Keratinocyte (primary cell): ENCODE measurements around the gene CSRP1. TPM values are rescaled to one million over a fixed set of nuclear protein-coding genes. Genes with fewer than 3 reads are reported as not detected.
"Not testable (repeated sequence)": the region's sequence is repeated elsewhere in the genome, so short reads cannot be mapped to it uniquely, and the experiment has no call there.

Experiments
- DNase-seq: peaks from one replicate; pipeline ENCODE4 v3.0.0-alpha.2; 2011; ENCODE audit warnings: low read depth, missing footprints, low spot score
- FAIRE-seq: peaks from 2 replicates; lab custom pipeline; 2011; peaks lifted over from hg19 to GRCh38; lab: Jason Lieb, UNC
- H2AFZ ChIP-seq: 2 replicates; pipeline ENCODE4 v1.6.0; 2012; ENCODE audit warnings: low read length, control low read depth, inconsistent platforms; ENCODE audit not compliant: control insufficient read depth
- H3K27ac ChIP-seq: 2 replicates; pipeline ENCODE4 v1.5.1; 2011; ENCODE audit warnings: low read length; ENCODE audit not compliant: control insufficient read depth, insufficient read depth
- H3K27me3 ChIP-seq: 3 replicates; pipeline ENCODE4 v1.6.0; 2011; ENCODE audit warnings: low read length; ENCODE audit not compliant: control insufficient read depth, insufficient read depth; ENCODE audit errors: extremely low read depth
- H3K36me3 ChIP-seq, 2 experiments: 2 replicates in 1 of 2; 3 replicates in 1 of 2; pipeline ENCODE4 v1.5.1; 2011; ENCODE audit warnings: low read length in 2 of 2, mild to moderate bottlenecking in 1 of 2; ENCODE audit not compliant: control insufficient read depth in 2 of 2, insufficient read depth in 2 of 2; ENCODE audit errors: extremely low read depth in 1 of 2
- H3K4me1 ChIP-seq: 3 replicates; pipeline ENCODE4 v1.5.1; 2011; ENCODE audit warnings: low read length; ENCODE audit not compliant: control insufficient read depth, insufficient read depth; ENCODE audit errors: extremely low read depth
- H3K4me2 ChIP-seq: 3 replicates; pipeline ENCODE4 v1.6.0; 2011; ENCODE audit warnings: low read depth, low read length; ENCODE audit not compliant: control insufficient read depth, insufficient read depth; ENCODE audit errors: extremely low read depth
- H3K4me3 ChIP-seq, 3 experiments: fragments of 200-600 bp in 1 of 3; sonication (generic) in 1 of 3; 2 replicates in 2 of 3; 3 replicates in 1 of 3; pipeline ENCODE4 v1.5.1; 2011 to 2016; ENCODE audit warnings: low read length in 3 of 3, mild to moderate bottlenecking in 3 of 3, control low read depth in 2 of 3, inconsistent platforms in 1 of 3, low read depth in 1 of 3, mixed read lengths in 1 of 3, mixed run types in 1 of 3, moderate library complexity in 1 of 3; ENCODE audit not compliant: control insufficient read depth in 2 of 3, insufficient read depth in 2 of 3; ENCODE audit errors: extremely low read depth in 1 of 3
- H3K79me2 ChIP-seq: 2 replicates; pipeline ENCODE4 v1.6.0; 2012; ENCODE audit warnings: low read length; ENCODE audit not compliant: control insufficient read depth, insufficient read depth
- H3K9ac ChIP-seq: 3 replicates; pipeline ENCODE4 v1.6.0; 2011; ENCODE audit warnings: low read length; ENCODE audit not compliant: control insufficient read depth, insufficient read depth; ENCODE audit errors: extremely low read depth
- H3K9me1 ChIP-seq: 3 replicates; pipeline ENCODE4 v1.6.0; 2011; ENCODE audit warnings: low read length; ENCODE audit not compliant: control insufficient read depth, insufficient read depth; ENCODE audit errors: extremely low read depth
- H3K9me3 ChIP-seq: 2 replicates; pipeline ENCODE4 v1.5.1; 2012; ENCODE audit warnings: low read depth, low read length; ENCODE audit not compliant: control insufficient read depth
- H4K20me1 ChIP-seq: 3 replicates; pipeline ENCODE4 v1.6.0; 2011; ENCODE audit warnings: low read length; ENCODE audit not compliant: control insufficient read depth, insufficient read depth; ENCODE audit errors: extremely low read depth
- EZH2 ChIP-seq: IDR thresholded peaks from one replicate; pipeline ENCODE4 v1.6.1; 2012; ENCODE audit warnings: inconsistent platforms, mild to moderate bottlenecking, low read length, moderate library complexity
- dilution Hi-C: fragments of 300-500 bp; cut with MboI; formaldehyde crosslinking; loops from one replicate; pipeline ENCODE4 v1.7.0; 2020; ENCODE audit warnings: low sequenced_read_pairs; ENCODE audit not compliant: extremely low pct_ligation_motif_present
- polyA plus RNA-seq, 5 experiments: library from polyadenylated mRNA; depleted of rRNA in 3 of 5; stranded (reverse) in 3 of 5; stranded (forward) in 1 of 5; unstranded in 1 of 5; fragments of >200 nt; gene quantifications; 1 replicate in 1 of 5; 2 replicates in 3 of 5; 3 replicates in 1 of 5; pipeline versions ENCODE4 v1.2.1 to v1.2.3, GENCODE V29; 2011 to 2012; ENCODE audit warnings: missing spikeins in 2 of 5, low read depth in 1 of 5, low replicate concordance in 1 of 5
- TF ChIP-seq, protein P1 (sequence below), 3 experiments: IDR thresholded peaks in 1 of 3; conservative IDR thresholded peaks in 1 of 3; optimal IDR thresholded peaks in 1 of 3; 2 replicates in 2 of 3; 3 replicates in 1 of 3; pipeline versions ENCODE3 to v1.5.1; 2011; ENCODE audit warnings: low read length in 3 of 3, mild to moderate bottlenecking in 3 of 3, moderate library complexity in 2 of 3, control low read depth in 1 of 3, inconsistent platforms in 1 of 3; ENCODE audit not compliant: insufficient read depth in 2 of 3; ENCODE audit errors: extremely low read depth in 1 of 3

The CSRP1 gene
- polyA plus RNA-seq, 1 donor (not counting 4 experiments of a cell fraction or from before 2014, with no cell fraction given) = 168 TPM

DNA sequence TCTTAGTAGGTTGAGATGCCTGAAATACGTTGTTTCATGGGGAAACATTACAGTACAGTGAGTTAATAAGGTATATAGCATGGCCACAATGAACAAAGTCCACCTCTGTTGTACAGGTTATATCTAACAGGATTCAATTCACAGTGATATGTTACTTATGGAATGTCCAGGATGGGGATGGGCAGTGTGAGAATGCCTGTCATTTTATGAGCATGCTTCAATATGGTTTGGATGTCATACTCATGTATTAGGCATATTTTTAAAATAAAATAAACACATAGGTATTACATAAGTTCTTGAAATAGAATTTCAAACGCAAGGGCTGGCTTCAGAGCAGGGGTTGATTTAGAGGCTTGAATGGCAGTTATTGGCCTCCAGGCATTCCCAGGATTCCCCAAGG is 31.8 kb downstream of the CSRP1 start:
- Histone ChIP-seq H3K27me3 (no peaks in the 10 kb centered on the region), H4K20me1 (no peaks in the 10 kb centered on the region), H3K4me3 (no peak overlapping the region), H3K4me2 (peak overlapping the region; percentile 74), H3K27ac (peak overlapping the region; percentile 88), H3K9ac (peak overlapping the region; percentile 68), H3K4me1 (peaks cover 50% of the 10 kb centered on the region), H3K79me2 (no peaks in the 10 kb centered on the region), H3K9me1 (no peaks in the 10 kb centered on the region), H2AFZ (no peak overlapping the region), H3K36me3 (no peaks in the 10 kb centered on the region), H3K9me3 (no peaks in the 10 kb centered on the region)
- dilution Hi-C loops = no loop called here
- no peak for DNase-seq
- TF ChIP-seq, protein P1, sequence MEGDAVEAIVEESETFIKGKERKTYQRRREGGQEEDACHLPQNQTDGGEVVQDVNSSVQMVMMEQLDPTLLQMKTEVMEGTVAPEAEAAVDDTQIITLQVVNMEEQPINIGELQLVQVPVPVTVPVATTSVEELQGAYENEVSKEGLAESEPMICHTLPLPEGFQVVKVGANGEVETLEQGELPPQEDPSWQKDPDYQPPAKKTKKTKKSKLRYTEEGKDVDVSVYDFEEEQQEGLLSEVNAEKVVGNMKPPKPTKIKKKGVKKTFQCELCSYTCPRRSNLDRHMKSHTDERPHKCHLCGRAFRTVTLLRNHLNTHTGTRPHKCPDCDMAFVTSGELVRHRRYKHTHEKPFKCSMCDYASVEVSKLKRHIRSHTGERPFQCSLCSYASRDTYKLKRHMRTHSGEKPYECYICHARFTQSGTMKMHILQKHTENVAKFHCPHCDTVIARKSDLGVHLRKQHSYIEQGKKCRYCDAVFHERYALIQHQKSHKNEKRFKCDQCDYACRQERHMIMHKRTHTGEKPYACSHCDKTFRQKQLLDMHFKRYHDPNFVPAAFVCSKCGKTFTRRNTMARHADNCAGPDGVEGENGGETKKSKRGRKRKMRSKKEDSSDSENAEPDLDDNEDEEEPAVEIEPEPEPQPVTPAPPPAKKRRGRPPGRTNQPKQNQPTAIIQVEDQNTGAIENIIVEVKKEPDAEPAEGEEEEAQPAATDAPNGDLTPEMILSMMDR (optimal IDR thresholded peaks at IDR 0.05 in 1 of 3, IDR thresholded peaks at IDR 0.05 in 1 of 3, conservative IDR thresholded peaks at IDR 0.05 in 1 of 3; ENCODE audit: extremely low read depth in 1 of 3, insufficient read depth in 2 of 3, low read length in 3 of 3) = no peak
- TF ChIP-seq EZH2 = no peak
- FAIRE-seq = no peak

DNA sequence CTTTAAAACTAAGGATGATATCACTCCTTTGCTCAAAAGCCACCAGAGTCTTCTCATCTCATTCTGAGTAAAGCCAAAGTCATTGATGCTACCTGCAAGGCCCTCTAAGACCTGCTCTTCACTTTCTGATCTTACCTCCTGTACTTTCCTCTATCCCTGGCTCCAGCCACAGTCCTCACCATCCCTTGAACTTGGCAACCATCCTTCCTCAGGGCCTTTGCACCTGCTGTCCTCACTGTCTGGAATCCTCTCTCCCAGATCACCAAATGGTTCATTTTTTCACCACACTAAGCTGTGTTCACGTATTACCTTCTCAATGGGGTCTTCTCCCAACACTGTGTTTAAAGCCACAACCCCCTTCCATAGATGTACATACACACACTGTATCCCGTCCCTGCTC is 33.6 kb downstream of the CSRP1 start:
- FAIRE-seq = no peak
- no peaks in the 10 kb centered on the region for H3K36me3 ChIP-seq
- peaks cover 6% of the 10 kb centered on the region for H3K79me2 ChIP-seq
- H3K4me2 ChIP-seq = no peak overlapping the region
- H3K27me3 ChIP-seq = no peaks in the 10 kb centered on the region
- H2AFZ ChIP-seq = no peak overlapping the region
- no peak overlapping the region for H3K9ac ChIP-seq
- H3K9me1 ChIP-seq = no peaks in the 10 kb centered on the region
- no peaks in the 10 kb centered on the region for H4K20me1 ChIP-seq
- TF ChIP-seq, protein P1 (optimal IDR thresholded peaks at IDR 0.05 in 1 of 3, IDR thresholded peaks at IDR 0.05 in 1 of 3, conservative IDR thresholded peaks at IDR 0.05 in 1 of 3; ENCODE audit: extremely low read depth in 1 of 3, insufficient read depth in 2 of 3, low read length in 3 of 3) = no peak
- no peak for TF ChIP-seq EZH2
- H3K27ac ChIP-seq = no peak overlapping the region
- no peaks in the 10 kb centered on the region for H3K9me3 ChIP-seq
- H3K4me3 ChIP-seq = no peak overlapping the region
- DNase-seq = no peak
- dilution Hi-C loops = no loop called here
- H3K4me1 ChIP-seq = peaks cover 54% of the 10 kb centered on the region

- H3K4me3 ChIP-seq, H4K20me1 ChIP-seq, H3K9ac ChIP-seq, H3K4me2 ChIP-seq, dilution Hi-C loops, H3K27ac ChIP-seq, FAIRE-seq, DNase-seq, H3K9me3 ChIP-seq, H2AFZ ChIP-seq, H3K9me1 ChIP-seq, H3K27me3 ChIP-seq, H3K36me3 ChIP-seq: not testable (repeated sequence)
- Histone ChIP-seq H3K4me1 (peaks cover 47% of the 10 kb centered on the region), H3K79me2 (peaks cover 16% of the 10 kb centered on the region)
These were observed 34.6 kb downstream of the CSRP1 start for GRCh38 chr1:201472321-201472720.
